ENCODE data around the gene CEBPA.
A peak's percentile ranks its signal among the peaks of the same experiment; 100 is the strongest.

CEBPA gene

DNA sequence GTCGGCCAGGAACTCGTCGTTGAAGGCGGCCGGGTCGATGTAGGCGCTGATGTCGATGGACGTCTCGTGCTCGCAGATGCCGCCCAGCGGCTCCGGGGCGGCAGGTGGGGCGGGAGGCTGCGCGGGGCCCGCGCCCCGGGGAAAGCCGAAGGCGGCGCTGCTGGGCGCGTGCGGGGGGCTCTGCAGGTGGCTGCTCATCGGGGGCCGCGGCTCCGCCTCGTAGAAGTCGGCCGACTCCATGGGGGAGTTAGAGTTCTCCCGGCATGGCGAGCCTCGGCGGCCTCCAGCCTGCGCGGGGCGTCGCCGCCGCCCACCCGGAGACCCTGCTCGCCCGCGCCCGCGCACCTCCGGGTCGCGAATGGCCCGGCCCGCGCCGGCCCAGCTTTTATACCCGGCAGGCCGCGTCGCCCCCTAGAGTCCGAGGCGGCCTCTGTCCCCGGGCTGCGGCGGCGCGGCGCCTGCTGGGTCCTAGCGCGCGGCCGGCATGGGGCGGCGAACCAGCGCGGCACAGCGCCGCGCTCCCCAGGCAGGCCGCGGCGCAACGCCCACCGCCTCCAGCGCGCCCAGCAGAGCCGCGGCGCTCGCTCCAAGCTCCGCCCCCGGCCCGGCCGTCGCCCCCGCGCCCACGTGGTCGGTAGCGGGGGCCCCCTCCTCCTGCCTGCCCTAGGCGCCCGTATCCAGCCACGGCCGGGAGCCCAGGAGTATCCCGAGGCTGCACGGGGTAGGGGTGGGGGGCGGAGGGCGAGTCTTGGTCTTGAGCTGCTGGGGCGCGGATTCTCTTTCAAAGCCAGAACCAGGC lies at the start of gene CEBPA:
Gene CEBPA (minus strand): TSS at position 360 of the 799 bp plus-strand sequence. CDS start 120 bp downstream, at position 240.
- DNase-seq = peak; percentile 74 to 79

DNA sequence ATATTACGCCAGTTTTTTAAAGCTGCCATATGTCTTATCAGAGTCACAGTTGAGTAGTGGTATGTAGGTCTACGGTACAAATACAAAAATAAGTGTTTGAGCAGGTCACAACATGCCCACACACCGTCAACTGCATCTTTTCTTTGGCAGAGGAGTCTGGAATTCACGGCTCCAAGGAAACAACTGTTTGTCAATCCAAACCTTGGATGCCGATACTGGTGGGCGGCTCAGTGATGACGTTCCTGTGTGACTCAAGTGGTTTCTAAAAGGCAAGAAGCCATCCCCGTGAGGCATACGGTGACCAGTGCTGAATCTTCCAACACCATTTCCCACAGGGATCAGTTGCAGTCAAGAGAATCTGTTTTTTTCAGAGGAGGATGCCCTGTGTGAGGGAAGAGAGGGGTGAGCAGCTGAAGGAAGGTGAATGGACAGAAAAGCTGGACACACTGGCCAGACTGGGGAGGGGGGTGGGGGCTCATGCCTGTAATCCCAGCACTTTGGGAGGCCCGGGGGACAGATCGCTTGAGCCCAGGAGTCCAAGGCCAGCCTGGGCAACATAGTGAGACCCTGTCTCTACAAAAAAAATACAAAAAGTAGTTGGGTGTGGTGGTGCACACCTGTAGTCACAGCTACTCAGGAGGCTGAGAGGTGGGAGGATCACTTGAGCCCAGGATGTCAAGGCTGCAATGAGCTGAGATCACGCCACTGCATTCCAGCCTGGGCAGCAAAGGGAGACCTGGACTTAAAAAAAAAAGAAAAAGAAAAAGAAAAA lies 48.4 kb upstream of the CEBPA start:
- DNase-seq = no peak

DNA sequence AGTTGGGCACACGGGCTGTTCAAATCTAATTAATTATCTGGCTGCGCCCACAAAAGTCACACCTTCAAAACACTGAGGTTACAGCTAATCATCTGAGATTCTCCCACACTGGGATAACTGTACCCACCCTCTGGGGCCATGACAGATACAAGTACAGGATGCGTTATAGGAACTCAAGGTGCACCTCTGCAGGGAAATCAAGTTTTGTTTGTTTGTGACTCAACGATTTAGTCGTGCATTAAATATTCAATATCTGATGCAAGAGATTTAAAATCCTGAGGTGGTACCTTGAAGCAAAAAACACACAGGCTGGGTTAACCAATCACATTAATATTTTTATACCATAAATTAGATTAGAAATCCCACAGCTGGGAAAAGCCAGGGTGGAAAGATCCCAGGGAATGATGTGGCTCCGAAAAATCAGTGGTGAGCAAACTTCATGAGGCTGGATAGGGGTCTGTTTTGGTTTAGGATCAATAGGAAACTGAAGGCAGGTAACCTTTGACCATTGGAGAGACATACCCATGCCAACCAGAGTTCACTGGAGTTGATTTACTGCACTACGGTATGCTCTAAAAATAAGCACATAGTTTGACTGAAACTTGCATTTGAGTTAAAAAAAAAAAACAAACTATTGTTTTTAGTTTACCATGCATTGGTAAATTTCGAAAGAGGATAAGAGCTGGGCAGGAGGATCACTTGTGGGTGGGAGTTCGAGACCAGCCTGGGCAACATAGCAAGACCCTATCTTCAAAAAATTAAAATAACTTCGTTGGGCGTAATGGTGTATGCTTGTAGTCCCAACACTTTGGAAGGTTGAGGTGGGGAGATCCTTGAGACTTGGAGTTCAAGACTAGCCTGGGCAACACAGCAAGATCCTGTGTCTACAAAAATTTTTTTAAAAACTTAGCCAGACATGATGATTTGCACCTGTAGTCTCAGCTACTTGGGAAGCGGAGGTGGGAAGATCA lies 47.3 kb upstream of the CEBPA start:
- DNase-seq = no peak

GRCh38 chr19:33348301-33349010 lies 46.1 kb upstream of the CEBPA start:
- no peak for DNase-seq

DNA sequence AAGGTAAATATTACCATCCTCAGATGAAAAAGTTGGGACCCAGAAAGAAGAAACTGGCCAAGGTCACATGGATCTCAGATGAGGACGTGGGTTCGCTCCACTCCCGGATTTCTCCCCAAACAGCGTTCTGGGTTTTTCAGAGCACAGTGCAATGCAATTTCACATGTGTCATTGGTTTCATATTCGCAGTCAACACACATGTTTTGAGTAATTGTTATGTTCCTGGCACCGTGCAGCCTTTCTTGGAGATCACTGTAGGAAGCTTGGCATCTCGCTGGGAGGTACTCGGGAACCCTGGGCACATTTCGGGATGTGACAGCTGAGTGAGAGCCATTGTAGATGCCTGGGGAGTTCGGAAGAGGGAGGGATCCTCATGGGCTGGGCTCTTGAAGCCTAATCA lies 45.0 kb upstream of the CEBPA start:
- DNase-seq = no peak

DNA sequence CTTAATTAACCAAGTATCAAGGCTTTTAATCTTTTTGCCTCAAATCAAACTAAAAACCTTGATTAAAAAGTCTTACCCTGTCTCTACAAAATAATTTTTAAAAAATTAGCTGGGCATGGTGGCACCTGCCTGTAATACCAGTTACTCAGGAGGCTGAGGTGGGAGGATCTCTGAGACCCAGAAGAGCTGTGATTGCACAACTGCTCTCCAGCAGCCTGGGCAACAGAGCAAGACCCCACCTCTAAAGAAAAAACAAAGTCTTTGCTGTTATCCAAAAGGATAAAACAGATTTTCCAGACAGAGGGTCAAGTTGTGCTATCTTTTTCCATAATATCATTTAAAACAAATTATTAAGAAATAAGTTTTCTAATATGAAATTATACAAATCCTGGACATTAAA lies 44.3 kb upstream of the CEBPA start:
- no peak for DNase-seq

- DNase-seq = no peak
These were observed 42.8 kb upstream of the CEBPA start for GRCh38 chr19:33345163-33345562.

DNA sequence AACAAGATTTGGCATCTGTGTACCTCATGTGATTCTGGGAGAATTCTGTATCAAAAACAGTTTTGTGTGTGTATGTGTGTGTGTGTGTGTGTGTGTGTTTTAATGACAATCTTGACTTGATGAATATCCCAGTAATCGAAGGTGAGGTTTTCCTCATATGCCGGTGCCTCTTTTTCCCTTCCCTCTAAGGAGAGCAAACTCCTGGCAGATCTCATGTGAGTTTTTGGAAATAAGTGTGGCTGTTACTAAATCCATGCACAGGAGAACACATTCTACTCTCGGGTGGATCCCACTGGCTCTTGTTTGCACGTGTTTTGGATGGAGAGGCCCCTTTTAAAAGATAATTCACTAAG lies 42.2 kb upstream of the CEBPA start:
- DNase-seq = no peak

DNA sequence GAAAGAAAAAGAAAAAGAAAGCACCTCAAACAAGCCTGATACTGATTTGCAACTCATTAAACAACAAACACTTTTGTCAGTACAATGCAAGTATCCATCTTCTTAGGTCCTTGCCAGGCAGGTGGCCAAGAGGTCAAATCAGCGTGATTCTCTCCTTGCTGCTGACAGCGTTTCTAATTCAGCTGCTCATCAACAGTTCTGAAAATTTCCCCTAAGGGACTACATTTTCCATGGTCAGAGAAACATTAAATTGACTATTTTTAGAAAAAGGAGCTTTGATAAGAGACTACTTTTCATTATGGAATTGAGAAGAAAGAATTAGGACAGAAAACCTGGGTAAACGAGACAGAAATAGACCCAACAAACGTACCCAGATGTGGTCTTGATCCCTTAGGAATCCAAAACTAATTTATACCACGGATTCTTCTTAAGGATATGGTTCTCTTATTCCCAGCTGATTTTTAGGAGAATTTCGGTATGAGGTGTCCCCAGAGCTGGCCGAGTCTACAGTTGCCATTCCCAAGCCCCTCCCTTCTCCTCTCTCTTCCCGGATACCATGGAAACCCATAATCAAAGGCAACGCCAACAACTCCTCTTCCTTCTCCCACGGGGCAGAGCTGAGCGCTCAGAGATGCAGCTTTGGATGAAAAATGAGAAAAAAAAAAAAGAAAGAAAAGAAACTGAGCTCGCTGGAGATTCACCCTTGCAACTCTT lies 41.7 kb upstream of the CEBPA start:
- DNase-seq = no peak

- no peak for DNase-seq
These were observed 41.0 kb upstream of the CEBPA start for GRCh38 chr19:33343301-33343700.

GRCh38 chr19:33340991-33341390 lies 38.7 kb upstream of the CEBPA start:
- DNase-seq = no peak

DNA sequence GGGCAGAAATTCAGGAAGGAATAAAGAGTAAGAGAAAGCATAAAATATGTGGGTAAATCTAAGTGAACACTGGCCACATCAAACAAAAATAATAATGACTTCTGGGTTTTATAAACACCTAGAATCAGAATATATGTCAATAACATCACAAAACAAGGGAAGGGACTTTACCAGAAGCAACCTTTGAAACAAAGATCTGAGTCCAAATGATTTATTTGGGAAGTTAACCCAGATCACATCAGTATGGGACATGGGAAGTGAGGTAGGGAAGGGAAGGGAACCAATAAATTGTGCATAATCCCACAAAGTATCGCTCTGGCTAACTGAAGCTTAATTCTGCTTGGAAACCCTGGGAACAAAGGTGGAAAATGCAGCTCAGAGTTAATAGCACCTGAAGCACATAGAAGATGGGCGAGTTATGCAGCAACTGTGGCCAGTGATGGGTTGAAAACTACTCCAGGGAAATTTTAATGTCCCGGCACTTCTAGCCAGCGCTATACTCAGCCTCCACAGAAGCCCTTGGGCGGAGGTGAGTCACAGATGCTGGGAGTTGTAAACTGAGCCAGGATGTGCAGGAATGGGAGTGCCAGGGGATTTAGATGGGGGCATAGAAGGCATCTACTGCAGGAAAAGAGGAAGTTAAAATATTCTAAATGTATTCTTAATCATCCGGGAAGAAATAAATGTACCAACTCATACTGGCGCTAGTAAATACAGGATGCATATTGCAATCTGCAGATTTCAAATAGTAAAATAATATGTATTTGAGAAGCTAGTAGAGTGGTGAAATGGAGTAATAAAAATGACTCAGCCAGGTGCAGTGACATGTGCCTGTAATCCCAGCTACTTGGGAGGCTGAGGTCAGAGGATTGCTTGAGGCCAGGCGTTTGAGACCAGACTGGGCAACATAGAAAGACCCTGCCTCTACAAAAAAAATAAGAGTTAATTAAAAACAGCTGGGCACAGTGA lies 37.0 kb upstream of the CEBPA start:
- no peak for DNase-seq

- no peak for DNase-seq
These were observed 33.1 kb upstream of the CEBPA start for GRCh38 chr19:33335446-33335845.

GRCh38 chr19:33334271-33334670 lies 31.9 kb upstream of the CEBPA start:
- DNase-seq = no peak

DNA sequence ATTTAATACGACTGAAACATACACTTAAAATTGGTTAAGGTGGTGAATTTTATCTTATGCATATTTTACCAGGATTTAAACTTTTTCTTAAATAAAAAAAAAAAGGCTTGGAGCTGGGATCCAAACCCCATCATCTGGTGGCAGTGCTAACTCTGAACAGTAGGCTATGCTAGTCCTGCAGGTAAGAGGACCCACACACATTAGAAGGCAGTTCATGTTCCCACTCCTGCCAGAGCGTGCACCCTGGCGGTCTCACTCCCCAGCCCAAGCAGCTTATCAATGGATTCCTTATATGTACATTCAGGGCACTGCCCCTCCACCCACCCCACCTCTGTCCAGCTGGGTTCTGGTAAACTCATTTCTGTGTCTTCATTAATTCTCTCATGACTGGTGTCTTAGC lies 31.3 kb upstream of the CEBPA start:
- DNase-seq = no peak

GRCh38 chr19:33333151-33333550 lies 30.8 kb upstream of the CEBPA start:
- no peak for DNase-seq

GRCh38 chr19:33332248-33332647 lies 29.9 kb upstream of the CEBPA start:
- peak; percentile 3 to 52 for DNase-seq

GRCh38 chr19:33329736-33330135 lies 27.4 kb upstream of the CEBPA start:
- no peak for DNase-seq

DNA sequence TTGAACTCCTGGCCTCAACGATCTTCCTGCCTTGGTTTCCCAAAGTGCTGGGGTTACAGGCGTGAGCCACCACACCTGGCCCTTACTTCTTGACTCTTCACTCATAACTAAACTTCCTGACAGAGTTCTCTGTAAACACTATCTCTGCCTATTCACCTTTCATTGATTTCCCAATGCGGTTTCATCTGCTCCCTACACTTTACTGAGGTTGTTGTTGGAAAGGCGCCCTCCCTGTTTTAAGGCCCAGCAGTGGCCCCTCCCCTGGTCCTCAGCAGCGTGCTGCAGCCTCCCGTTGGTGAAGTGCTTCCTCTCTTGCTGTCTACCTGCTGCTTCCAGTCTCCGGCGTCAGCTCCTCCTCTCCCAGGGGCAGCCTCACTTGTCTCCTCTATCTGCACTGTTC lies 26.7 kb upstream of the CEBPA start:
- no peak for DNase-seq

DNA sequence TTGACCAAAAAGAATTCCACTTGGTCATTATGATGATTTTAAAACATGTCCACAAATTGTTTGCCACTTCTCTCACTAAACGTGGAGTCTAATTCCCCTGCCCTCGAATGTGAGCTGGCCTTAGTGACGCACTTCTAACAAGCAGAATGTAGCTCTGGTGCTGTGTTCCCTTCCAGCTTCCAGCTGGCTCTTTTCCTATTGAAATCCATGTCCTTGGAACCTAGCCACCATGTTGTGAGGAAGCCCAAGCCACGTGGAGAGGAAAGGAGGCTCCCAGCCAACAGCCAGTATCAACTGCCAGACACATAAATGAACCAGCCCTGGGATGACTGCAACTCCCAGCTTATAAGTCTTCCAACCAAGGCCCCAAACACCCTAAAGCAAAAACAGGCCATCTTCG lies 23.6 kb upstream of the CEBPA start:
- no peak for DNase-seq

- no peak for DNase-seq
These were observed 22.3 kb upstream of the CEBPA start for GRCh38 chr19:33324628-33325027.

Measured in CD4-positive, alpha-beta T cell treated with Interleukin-4 for 1 hour (primary cell).